ENCODE results near the gene ATXN7.
A peak's percentile ranks its signal among the peaks of the same experiment; 100 is the strongest.

Gene ATXN7

DNA sequence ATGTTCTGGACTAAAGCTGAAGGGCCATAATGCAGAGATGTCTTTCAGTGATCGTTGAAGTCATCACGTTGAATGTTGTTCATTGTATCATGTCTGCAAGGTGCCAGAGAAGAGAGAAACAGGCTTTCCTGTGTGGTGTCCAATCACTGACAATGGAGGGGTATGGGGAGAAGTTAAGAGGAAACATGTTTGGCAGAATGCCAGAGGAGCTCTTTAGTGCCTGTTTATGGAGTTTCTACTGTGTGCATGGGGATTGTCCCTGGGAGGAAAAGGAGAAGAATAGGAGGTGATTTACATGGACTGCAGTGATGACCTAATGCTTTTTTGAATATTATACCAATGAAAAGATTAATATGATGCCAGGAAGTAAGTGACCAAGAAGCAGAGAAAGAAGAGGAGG, 36.8 kb downstream of the ATXN7 start:
- DNase-seq (ENCODE audit: extremely low spot score, insufficient read length, low read depth): no peak
- FAIRE-seq: no peak

DNA sequence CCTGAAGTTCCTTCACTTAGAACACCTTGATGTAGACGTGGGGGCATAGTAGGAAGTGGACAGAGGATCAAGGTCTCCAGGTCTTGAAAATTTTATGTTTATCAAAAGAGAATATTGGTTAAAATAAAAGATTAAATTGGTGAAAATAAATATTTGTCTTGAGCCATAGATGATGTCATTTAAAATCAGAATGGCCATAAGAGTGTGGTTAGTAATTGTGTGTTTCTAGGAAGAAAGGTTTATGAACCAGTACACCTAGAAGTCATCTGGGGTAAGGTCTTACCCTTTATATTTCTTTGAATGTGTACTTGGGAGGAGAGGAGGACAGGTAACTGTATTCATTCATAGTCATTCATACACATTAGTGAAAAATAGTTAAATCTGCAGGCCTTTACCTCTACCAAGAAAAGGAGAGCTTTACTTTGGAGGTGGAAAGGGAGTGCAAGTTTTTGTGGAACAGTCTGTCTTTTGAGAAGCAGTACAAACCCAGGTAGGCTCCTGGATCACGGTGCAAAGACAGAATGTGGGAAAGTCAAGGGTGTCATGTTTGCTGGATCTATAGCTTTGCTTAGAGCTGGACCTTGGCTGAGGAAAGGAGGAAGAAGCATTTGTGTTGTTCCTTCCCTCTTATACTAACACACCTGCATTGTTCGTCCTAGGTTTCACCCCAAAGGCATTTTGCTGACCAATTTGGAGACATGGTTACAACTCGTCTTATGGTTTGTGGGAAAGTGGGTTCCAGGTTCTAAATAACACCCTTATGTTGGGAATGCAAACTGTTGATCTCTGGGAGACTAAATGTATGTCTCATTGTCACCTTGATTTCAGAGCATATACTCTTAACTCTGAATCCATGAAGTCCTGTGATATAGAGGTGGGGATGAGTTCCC, 42.3 kb downstream of the ATXN7 start:
- FAIRE-seq: no peak

DNA sequence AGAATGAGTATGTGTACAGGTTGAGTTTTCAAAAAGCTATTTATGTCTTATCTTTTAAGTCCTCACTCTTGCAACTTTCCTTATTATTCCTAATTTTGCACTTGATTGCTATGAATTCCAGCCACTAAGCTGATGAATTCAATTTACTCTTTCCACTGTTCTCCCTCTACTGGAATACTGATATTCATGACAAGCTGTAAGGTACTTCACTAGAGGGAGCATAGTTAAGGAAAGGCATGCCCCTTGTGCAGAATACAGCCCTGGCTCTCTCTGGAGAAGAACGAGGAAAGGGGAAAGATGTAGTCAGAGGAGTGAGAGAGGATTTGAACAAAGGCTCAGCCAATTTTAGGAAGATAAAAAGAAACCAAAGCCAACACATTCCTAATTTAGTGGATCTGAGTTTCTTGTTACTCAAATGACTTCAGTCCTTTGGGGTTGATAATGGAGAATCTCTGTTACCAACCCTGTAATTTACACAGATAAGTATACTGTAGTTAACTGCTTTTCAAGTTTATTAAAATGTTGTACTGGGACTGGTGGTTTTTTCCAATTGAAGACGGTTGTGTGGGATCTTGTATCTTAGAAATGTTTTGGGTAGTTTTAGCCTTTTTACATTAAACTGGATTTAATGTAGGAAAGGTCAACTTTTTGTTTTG, 44.5 kb downstream of the ATXN7 start:
- FAIRE-seq (no peak), DNase-seq (ENCODE audit: extremely low spot score, insufficient read length, low read depth) (no peak)

More for the DNA sequence above, 42.3 kb downstream of the ATXN7 start:
- no peak for DNase-seq (ENCODE audit: extremely low spot score, insufficient read length, low read depth)

DNA sequence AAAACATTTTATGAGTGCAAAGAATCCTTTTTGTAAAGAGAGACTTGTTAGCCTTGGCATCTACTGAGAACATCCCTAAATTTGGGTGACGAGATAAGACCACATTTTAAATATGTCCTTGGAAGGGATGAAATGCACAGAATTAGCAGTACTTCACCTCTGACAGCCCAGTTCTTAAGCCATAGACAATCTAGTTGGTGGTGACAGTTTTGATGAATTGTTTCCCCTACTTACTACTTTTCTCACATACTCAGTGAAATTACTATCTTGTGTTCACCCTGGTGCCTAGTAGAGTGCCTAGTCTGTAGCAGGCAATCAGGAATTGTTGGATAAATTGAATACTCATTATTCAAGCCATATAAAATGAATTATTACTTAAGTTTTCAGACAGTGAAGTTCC, 45.1 kb downstream of the ATXN7 start:
- FAIRE-seq (no peak), DNase-seq (ENCODE audit: extremely low spot score, insufficient read length, low read depth) (no peak)

DNA sequence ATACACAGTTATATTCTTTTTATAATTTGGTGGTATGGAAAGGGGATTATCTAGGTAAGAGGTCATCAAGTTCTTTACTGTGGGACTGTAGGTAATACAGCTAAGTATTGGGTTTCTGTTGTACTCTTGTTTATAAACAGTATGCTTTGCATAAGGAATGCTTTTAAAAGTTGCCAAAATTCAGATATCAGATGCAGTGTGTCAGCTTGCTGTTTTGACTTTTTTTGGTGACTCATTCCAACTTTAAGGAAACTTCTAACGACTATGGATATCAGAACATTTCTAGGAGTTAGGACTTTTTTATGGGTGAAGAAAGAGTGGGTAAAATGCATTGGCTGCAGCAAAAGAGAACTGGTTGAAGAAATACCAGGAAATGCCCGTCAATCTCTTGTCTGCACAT, 45.8 kb downstream of the ATXN7 start:
- DNase-seq (ENCODE audit: extremely low spot score, insufficient read length, low read depth) (no peak), FAIRE-seq (no peak)

DNA sequence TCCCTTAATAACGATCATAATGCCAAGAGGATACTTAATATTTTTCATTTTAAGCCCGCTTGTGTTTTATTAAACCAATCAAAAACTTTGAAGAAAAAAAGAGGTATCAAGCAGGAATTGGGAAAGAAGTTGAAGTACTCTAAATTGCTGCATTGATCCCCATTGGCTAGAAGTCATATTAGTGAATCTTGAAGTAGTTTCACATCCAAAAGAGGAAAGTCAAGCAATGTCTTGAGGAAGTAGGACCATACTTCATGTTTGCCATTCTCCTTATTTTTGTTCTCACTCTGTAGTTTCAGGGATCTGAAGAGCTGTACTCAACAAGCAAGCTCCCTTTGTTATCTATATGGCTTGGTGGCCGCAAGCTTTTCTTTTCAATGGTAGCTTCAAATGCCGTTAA, 46.3 kb downstream of the ATXN7 start:
- DNase-seq (ENCODE audit: extremely low spot score, insufficient read length, low read depth) (no peak), FAIRE-seq (no peak)

GRCh38 chr3:63910891-63911290, 47.2 kb downstream of the ATXN7 start:
- FAIRE-seq (peak; percentile 12), DNase-seq (ENCODE audit: extremely low spot score, insufficient read length, low read depth) (no peak)

DNA sequence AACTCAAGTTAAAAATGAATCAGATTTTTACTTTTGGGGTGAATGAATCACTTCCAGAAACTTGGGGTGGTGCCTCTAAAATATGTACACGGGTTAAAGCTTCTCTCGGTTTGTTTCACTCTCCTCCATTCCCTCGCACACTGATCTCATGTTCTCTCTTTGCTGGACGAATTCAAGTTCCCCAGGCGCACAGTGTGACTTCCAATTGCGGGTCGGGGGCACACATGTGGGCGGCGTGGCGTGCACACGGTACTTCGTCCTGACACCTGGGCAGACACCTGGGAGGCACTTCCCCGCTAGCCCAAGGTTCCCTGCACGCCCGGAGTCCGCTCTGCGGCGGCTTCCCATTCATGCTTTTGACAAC, 47.8 kb downstream of the ATXN7 start:
- FAIRE-seq (no peak), DNase-seq (ENCODE audit: extremely low spot score, insufficient read length, low read depth) (no peak)

GRCh38 chr3:63911873-63912767, 48.5 kb downstream of the ATXN7 start, which contains the start of gene SCAANT1:
Gene SCAANT1 (minus strand): TSS chr3:63912383.
- FAIRE-seq: peak; percentile 68
- peak; percentile 57 for DNase-seq (ENCODE audit: extremely low spot score, insufficient read length, low read depth)

DNA sequence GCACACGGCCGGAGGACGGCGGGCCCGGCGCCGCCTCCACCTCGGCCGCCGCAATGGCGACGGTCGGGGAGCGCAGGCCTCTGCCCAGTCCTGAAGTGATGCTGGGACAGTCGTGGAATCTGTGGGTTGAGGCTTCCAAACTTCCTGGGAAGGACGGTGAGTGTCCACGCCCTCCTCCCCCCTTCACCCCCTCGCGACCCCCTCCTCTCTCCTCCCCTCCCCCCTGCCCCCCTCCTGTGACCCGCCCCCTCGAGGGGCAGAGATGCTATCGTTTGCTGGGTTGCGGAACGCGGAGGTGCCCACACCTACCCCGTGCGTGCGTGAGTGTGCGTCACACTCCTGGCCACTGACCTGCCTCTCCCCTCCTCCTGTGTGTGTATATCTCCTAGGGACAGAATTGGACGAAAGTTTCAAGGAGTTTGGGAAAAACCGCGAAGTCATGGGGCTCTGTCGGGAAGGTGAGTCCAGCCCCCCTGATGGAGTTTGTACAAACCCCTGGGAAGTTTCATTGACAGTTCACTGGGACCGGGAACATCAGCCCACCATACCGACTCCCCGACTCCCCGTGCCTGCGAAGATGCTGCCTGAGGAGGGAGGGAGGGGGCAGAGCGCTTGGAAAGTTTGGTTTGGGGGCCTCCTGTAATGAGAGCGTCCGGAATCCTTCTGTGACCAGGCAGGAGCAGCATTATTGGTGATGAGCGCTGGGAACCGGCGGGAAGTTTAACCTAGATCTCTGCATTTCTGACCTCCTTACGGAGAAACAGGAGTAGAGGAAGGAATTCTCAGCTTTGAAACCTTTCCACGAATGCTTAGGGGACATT, 49.3 kb downstream of the ATXN7 start:
- peak; percentile 12 for FAIRE-seq
- peak; percentile 17 for DNase-seq (ENCODE audit: extremely low spot score, insufficient read length, low read depth)

GRCh38 chr3:63914312-63914711, 50.6 kb downstream of the ATXN7 start:
- DNase-seq (ENCODE audit: extremely low spot score, insufficient read length, low read depth): no peak
- no peak for FAIRE-seq

DNA sequence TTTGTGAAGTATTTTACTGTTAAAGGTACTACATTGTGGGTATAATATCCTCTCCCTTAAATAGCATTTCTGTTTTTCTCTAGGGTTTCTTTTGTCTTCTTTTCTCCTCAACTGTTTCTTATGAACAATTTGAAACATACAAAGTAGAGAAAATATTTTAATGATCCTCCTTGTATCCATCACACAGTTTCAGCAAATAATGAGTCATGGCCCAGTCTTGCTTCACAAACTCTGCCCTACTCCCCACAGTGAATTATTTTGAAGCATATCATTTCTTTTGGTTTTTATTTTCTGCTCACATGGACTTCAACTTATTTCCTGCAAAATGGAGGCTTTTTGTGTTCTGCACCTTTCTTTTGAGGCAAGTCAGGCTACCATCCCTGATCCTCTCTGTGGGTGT, 54.7 kb downstream of the ATXN7 start:
- DNase-seq (ENCODE audit: extremely low spot score, insufficient read length, low read depth): no peak
- FAIRE-seq: no peak

DNA sequence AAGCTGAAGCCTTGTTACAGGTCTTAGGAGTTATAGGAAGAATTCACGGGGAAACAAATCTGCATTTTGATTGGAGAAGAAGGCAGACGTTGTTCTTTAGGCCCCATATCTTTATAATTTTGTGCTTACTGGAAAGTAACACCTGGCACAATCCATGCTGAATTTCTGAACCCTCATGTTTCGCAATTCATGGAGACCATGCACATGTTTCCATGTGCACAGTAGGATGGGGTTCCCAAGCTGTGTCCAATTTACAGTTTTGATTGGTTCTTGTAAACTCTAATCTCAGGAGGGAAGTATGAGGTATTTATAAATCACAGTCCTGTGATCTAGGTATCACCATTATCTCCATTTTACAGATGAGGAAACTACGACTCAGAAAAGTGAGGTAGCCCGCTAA, 56.3 kb downstream of the ATXN7 start:
- no peak for DNase-seq (ENCODE audit: extremely low spot score, insufficient read length, low read depth)
- FAIRE-seq: no peak

DNA sequence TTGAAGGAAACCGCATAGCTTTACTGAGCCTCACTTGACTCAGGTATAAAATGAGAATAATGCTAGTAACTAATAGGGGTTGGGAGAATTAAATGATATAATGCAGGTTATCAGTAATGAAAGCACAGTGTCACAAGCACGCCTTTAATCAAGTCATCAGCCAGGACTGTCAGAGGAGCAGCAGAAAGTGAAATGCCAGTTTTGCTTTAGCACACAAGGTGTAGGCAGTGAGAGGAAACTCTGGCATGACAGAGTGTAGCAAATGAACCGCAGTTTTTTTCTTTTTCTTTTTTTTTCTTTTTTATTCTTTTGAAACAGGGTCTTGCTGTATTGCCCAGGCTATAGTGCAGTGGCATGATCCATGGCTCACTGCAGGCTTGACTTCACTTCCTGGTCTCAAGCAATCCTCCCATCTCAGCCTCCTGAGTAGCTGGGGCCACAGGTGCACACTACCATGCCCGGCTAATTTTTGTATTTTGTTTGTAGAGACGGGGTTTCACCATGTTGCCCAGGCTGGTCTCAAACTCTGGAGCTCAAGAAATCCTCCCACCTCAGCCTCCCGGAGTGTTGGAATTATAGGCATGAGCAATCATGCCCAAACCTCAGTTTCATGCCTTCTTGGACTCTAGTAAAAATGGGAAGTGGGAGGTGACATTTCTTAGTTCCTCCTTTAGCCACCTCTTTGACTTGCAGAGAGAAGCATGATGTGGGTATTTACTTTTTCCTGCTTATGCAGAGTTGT, 58.2 kb downstream of the ATXN7 start:
- FAIRE-seq: peak; percentile 91
- DNase-seq (ENCODE audit: extremely low spot score, insufficient read length, low read depth): no peak

DNA sequence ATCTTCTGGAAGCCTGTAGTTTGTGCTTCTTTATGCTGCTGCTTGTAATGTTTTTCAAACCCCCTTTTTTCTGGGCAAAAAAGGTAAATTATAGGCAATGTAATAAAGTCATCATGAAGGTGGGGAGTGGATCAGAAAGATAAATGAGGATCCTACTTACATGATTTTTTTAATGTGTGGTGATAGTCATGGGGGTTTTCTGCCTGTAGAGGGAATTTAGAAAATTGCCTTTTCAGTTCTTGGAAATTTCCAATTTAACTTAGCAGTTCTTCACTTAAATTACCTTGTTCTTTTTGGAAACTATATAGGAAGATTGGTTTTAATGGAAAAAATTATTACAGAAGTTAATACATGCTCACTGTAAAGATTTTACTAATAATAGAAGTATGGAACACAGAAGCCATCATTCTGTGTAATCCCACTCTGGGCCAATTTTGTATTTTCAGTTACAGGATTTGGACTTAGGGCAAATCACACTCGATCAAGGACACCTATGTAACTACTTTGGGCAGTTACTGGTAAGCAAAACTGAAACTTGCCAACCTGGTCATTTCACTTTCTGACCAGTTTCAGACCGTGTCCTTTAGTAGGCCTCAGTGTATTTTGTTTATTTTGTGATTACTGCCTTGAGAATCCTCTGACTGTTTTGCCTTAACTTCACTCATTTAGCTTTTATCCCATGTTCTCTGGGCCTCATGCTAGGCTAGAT, 59.0 kb downstream of the ATXN7 start:
- FAIRE-seq (peak; percentile 54), DNase-seq (ENCODE audit: extremely low spot score, insufficient read length, low read depth) (no peak)

GRCh38 chr3:63926309-63926708, 62.6 kb downstream of the ATXN7 start:
- no peak for FAIRE-seq
- DNase-seq (ENCODE audit: extremely low spot score, insufficient read length, low read depth): no peak

- FAIRE-seq (peak; percentile 67), DNase-seq (ENCODE audit: extremely low spot score, insufficient read length, low read depth) (no peak)
Measured at GRCh38 chr3:63927422-63928280, 64.0 kb downstream of the ATXN7 start.

GRCh38 chr3:63931290-63931689, 67.6 kb downstream of the ATXN7 start:
- FAIRE-seq (no peak), DNase-seq (ENCODE audit: extremely low spot score, insufficient read length, low read depth) (no peak)
